GM12872 (cell line): Measurements from ENCODE around the gene DOCK10.

Source experiments
- CTCF ChIP-seq: IDR thresholded peaks from 3 replicates; pipeline ENCODE4 v1.5.1; 2011; ENCODE audit warnings: low read depth, mild to moderate bottlenecking, low read length, moderate library complexity; ENCODE audit not compliant: insufficient read depth

DOCK10 gene

GRCh38 chr2:224893848-224894247 is 148.4 kb downstream of the DOCK10 start:
- TF ChIP-seq CTCF, result no peak

GRCh38 chr2:224892574-224893204 is 149.6 kb downstream of the DOCK10 start:
- TF ChIP-seq CTCF, result no peak

GRCh38 chr2:224890372-224890771 is 151.9 kb downstream of the DOCK10 start:
- no peak for TF ChIP-seq CTCF

- peak; percentile 28; the same call in 1 of the 3 replicates for TF ChIP-seq CTCF
These were observed 155.1 kb downstream of the DOCK10 start for GRCh38 chr2:224887141-224887540.

- TF ChIP-seq CTCF, result no peak
These were observed 156.3 kb downstream of the DOCK10 start for GRCh38 chr2:224885836-224886547.

- no peak for TF ChIP-seq CTCF
These were observed 157.0 kb downstream of the DOCK10 start for GRCh38 chr2:224885291-224885690.

GRCh38 chr2:224884188-224884587 is 158.1 kb downstream of the DOCK10 start:
- no peak for TF ChIP-seq CTCF
